Gastrocnemius medialis (tissue), 4 donors: Measurements from ENCODE around the gene GYPC. TPM values are rescaled to one million over a fixed set of nuclear protein-coding genes. Genes with fewer than 3 reads are reported as not detected.
"Not testable (repeated sequence)": the region's sequence is repeated elsewhere in the genome, so short reads cannot be mapped to it uniquely, and the experiment has no call there.

ENCODE experiments used
- ATAC-seq, 2 donors: fragments of 150-250 bp; one replicate each; pipeline ENCODE4 v1.9.1; 2016
- DNase-seq, 2 donors: peaks; one replicate each; pipeline ENCODE4 v3.0.0-alpha.2; 2019
- H3K27ac ChIP-seq, 4 donors: fragments of 200-600 bp; sonication (generic); 1 replicate in 1 of 4; 2 replicates in 3 of 4; pipeline ENCODE4 v1.5.1; 2016 to 2018; ENCODE audit warnings: mild to moderate bottlenecking in 2 of 4, moderate library complexity in 1 of 4
- H3K27me3 ChIP-seq, 3 donors: fragments of 200-600 bp; sonication (generic) in 2 of 3; 1 replicate in 1 of 3; 2 replicates in 2 of 3; pipeline versions ENCODE4 v1.5.1 to v1.6.0; 2016 to 2019; ENCODE audit warnings: mild to moderate bottlenecking in 1 of 3, moderate library complexity in 1 of 3
- H3K36me3 ChIP-seq, 2 donors: fragments of 200-600 bp; sonication (generic) in 1 of 2; one replicate each; pipeline ENCODE4 v1.5.1; 2017 to 2018
- H3K4me1 ChIP-seq, 2 donors: fragments of 200-600 bp; sonication (generic) in 1 of 2; one replicate each; pipeline ENCODE4 v1.5.1; 2016 to 2017; ENCODE audit warnings: mild to moderate bottlenecking in 2 of 2
- H3K4me3 ChIP-seq, 4 donors: fragments of 200-600 bp; sonication (generic) in 3 of 4; 1 replicate in 1 of 4; 2 replicates in 3 of 4; pipeline ENCODE4 v1.5.1; 2016 to 2019; ENCODE audit warnings: mild to moderate bottlenecking in 2 of 4
- H3K9me3 ChIP-seq, 3 donors: fragments of 200-600 bp; sonication (generic) in 2 of 3; 1 replicate in 1 of 3; 2 replicates in 2 of 3; pipeline ENCODE4 v1.5.1; 2016 to 2019
- CTCF ChIP-seq, 5 experiments: fragments of 450-650 bp in 3 of 5; fragments of 200-600 bp in 2 of 5; sonication (generic) in 2 of 5; IDR thresholded peaks in 4 of 5; conservative IDR thresholded peaks in 1 of 5; 1 replicate in 4 of 5; 2 replicates in 1 of 5; pipeline ENCODE4 v1.5.1; 2016 to 2019; ENCODE audit warnings: antibody characterized with exemption in 5 of 5, mild to moderate bottlenecking in 3 of 5, moderate library complexity in 3 of 5
- POLR2A ChIP-seq, 2 donors: fragments of 450-650 bp; IDR thresholded peaks; one replicate each; pipeline ENCODE4 v1.6.1; 2017; ENCODE audit warnings: antibody characterized with exemption in 2 of 2, mild to moderate bottlenecking in 2 of 2, moderate library complexity in 2 of 2
- in situ Hi-C, 4 donors: fragments of 200-750 bp; cut with MboI; loops; one replicate each; pipeline versions ENCODE4 v1.15.0 to v1.8.0; 2017; ENCODE audit warnings: low sequenced_read_pairs in 4 of 4
- intact Hi-C: fragments of 100-400 bp; cut with DNase I; formaldehyde crosslinking; loops from one replicate; pipeline ENCODE4 v1.15.1; 2023; ENCODE audit warnings: low total_unique reads
- total RNA-seq, 4 donors: library from RNA; depleted of rRNA; stranded (reverse); fragments of >200 nt; gene quantifications; one replicate each; pipeline versions ENCODE4 v1.1.0 to v1.2.3, GENCODE V29; 2016

Gene GYPC
- total RNA-seq, 4 donors from 2014 or later: 66.3 to 82.0 (median 71.9) TPM

DNA sequence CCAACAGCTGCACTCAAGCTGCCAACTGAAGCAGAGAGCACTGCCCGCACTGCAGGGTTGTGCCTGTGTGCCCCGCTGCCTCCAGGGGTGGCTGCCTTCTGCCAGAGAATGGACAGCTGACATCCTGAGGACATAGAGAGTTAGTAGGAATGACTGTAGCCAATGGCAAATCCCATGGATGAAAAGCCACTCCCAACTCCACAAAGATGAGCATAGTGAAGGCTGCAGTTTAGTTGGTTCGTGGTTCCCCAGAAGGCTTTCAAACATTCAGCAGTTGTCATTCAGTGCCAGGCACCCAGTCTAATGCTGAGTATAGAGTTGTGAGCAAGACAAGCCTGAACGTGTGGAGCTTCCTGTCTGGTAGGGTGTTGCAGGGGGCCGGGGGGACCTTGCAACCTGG is 30.3 kb downstream of the GYPC start:
- ATAC-seq (no peak), DNase-seq (no peak)
- no peak for TF ChIP-seq POLR2A (IDR thresholded peaks at IDR 0.05)
- no peak for TF ChIP-seq CTCF (IDR thresholded peaks at IDR 0.05 in 4 of 5, conservative IDR thresholded peaks at IDR 0.05 in 1 of 5)
- Histone ChIP-seq H3K27ac (no peak overlapping the region), H3K27me3 (no peaks in the 10 kb centered on the region), H3K36me3 (no peaks in the 10 kb centered on the region), H3K4me1 (peaks cover 17 to 24% of the 10 kb centered on the region in 2 donors), H3K9me3 (no peaks in the 10 kb centered on the region), H3K4me3 (no peak overlapping the region)
- in situ Hi-C loops (no loop called here), intact Hi-C loops (no loop called here)

DNA sequence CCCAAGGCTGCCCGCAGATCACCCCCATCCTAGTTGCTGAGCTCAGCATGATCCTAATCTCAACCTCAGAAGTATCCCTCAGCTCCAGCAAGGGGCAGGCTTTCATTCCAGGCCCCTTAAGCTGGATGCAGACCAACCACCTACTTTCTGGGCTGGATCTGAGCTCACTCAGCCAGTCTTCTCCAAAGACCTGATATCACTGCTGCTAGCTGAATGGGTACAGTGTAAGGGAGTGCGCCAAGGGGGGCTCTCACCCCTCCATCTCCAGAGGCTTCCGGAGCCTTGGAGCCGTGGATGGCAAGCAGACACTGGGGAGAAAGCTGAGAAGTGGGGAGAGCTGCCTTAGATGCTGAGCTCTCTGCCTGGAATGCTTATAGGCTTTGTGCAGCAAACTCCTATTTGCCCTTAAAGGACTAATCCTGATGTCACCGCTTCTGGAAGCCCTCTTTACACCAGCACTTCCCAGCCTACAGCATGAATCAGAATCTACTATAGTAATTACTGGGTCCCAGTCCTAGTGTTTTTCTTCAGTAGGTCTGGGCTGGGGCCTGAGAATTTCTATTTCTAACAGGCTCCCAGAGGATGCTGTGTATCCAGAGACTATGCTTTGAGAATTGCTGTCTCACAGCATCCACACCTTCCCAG is 31.0 kb downstream of the GYPC start:
- peak overlapping the region in 1 of 4 donors; percentile 49 for H3K27ac ChIP-seq
- no peaks in the 10 kb centered on the region for H3K36me3 ChIP-seq
- H3K4me3 ChIP-seq: no peak overlapping the region
- H3K9me3 ChIP-seq: no peaks in the 10 kb centered on the region
- peaks cover 19 to 28% of the 10 kb centered on the region in 2 donors for H3K4me1 ChIP-seq
- TF ChIP-seq CTCF (IDR thresholded peaks at IDR 0.05 in 4 of 5, conservative IDR thresholded peaks at IDR 0.05 in 1 of 5) (no peak), POLR2A (IDR thresholded peaks at IDR 0.05) (no peak)
- no peaks in the 10 kb centered on the region for H3K27me3 ChIP-seq
- intact Hi-C loops (no loop called here), in situ Hi-C loops (no loop called here)
- DNase-seq: no peak
- ATAC-seq: no peak

DNA sequence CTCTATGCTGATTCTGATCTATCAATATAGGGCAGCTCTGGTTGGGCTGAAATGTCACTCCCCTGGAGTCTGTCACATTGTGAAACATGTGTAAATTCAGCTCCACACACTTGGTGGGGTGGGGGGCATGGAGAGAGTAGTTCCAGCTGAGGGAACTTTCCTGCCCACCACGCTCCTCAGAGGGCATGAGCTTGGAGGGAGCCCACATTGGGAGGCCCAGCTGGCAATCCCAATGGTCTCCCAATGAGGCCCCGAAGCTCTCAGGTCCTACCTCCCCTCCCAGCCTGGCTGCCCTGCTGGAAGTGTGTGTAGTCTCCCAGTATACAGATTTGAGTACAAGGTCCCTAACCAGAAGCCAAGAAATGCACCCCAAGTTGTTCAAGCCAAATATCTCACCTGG is 31.5 kb downstream of the GYPC start:
- no peak for ATAC-seq

GRCh38 chr2:126688594-126688993 is 32.6 kb downstream of the GYPC start:
- H3K36me3 ChIP-seq, H3K9me3 ChIP-seq, H3K4me3 ChIP-seq, intact Hi-C loops, DNase-seq, in situ Hi-C loops, H3K27me3 ChIP-seq: not testable (repeated sequence)
- H3K27ac ChIP-seq: peak overlapping the region in 3 of 4 donors; percentile 40 to 62 (median 49)
- peaks cover 24 to 35% of the 10 kb centered on the region in 2 donors for H3K4me1 ChIP-seq
- ATAC-seq: peak in 1 of 2 donors; percentile 81

More for the DNA sequence above, 31.5 kb downstream of the GYPC start:
- Histone ChIP-seq H3K4me3 (no peak overlapping the region), H3K27me3 (no peaks in the 10 kb centered on the region), H3K27ac (peak overlapping the region in 1 of 4 donors; percentile 49), H3K9me3 (no peaks in the 10 kb centered on the region), H3K36me3 (no peaks in the 10 kb centered on the region), H3K4me1 (peaks cover 24 to 33% of the 10 kb centered on the region in 2 donors)
- intact Hi-C loops: no loop called here
- in situ Hi-C loops: no loop called here
- no peak for TF ChIP-seq POLR2A (IDR thresholded peaks at IDR 0.05)
- TF ChIP-seq CTCF (IDR thresholded peaks at IDR 0.05 in 4 of 5, conservative IDR thresholded peaks at IDR 0.05 in 1 of 5): no peak
- no peak for DNase-seq

DNA sequence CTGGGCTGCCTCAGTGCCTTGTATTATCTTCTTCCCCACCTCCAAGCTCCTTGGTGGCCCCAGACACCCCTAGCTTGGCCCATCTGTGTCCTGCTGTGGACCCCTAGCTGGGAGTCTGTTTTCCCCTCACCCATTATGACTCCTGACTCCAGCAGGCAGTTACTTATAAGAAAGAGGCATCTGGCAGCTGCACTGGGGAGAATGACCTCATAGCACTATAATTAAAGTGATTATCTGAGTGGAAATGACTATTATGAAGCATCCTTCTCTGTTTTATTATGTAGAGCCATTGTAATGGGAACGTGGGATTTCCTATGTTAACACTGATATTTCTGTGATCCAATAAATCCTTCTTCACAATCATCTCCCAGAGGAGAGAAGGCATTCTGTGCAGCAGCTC is 36.3 kb downstream of the GYPC start:
- H3K27ac ChIP-seq, H3K9me3 ChIP-seq, DNase-seq, intact Hi-C loops, in situ Hi-C loops, H3K4me3 ChIP-seq, H3K27me3 ChIP-seq, ATAC-seq: not testable (repeated sequence)
- H3K4me1 ChIP-seq: peaks cover 39 to 40% of the 10 kb centered on the region in 2 donors
- H3K36me3 ChIP-seq: peaks cover 0 to 17% of the 10 kb centered on the region in 2 donors

GRCh38 chr2:126692934-126693592 is 37.1 kb downstream of the GYPC start:
- H3K4me3 ChIP-seq, intact Hi-C loops, DNase-seq, ATAC-seq, H3K27me3 ChIP-seq, in situ Hi-C loops, H3K27ac ChIP-seq, H3K9me3 ChIP-seq: not testable (repeated sequence)
- H3K4me1 ChIP-seq: peaks cover 39 to 40% of the 10 kb centered on the region in 2 donors
- peaks cover 0 to 17% of the 10 kb centered on the region in 2 donors for H3K36me3 ChIP-seq
